Measurements from ENCODE around the gene KCNIP2.

Gene KCNIP2

DNA sequence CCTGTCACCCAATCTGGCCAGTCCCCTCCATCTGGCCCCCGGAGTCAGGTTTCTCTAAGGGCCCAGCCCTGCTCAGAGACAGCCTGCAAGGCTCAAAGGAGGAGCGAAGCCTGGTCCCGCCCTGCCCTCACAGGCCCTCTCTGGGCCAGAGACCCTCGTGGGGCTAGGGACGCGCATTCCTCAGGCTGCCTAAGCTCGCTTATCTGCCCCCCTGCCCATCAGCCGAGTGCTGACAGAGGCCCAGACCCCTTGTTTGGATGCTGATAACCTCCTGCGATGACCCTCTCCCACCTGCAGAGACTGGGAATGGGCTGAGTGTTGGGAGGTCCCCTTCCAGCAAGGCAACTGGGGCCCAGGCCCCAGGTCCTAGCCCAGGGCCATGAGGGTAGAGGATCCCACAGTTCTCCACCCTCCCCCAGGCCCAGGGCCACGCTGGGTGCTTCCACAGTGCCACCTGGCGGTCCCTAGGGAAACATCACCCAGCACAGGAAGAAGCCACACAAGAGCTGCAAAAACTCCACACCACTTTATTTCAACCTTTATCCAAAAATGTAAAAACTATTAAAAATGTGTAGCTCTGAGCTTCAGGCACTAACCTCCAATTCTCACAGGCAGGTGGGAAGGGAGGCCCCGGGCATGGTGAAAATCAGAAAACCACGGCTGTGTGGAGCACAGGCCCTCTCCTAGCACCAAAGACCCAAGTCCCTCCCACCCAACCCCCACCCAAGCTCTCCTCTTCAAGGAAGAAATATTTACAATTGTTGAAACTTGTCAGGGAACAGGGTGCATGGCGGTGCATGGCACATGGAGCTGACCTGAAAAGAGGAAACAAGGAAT lies 62.6 kb downstream of the KCNIP2 start:
- TF ChIP-seq, protein P1, sequence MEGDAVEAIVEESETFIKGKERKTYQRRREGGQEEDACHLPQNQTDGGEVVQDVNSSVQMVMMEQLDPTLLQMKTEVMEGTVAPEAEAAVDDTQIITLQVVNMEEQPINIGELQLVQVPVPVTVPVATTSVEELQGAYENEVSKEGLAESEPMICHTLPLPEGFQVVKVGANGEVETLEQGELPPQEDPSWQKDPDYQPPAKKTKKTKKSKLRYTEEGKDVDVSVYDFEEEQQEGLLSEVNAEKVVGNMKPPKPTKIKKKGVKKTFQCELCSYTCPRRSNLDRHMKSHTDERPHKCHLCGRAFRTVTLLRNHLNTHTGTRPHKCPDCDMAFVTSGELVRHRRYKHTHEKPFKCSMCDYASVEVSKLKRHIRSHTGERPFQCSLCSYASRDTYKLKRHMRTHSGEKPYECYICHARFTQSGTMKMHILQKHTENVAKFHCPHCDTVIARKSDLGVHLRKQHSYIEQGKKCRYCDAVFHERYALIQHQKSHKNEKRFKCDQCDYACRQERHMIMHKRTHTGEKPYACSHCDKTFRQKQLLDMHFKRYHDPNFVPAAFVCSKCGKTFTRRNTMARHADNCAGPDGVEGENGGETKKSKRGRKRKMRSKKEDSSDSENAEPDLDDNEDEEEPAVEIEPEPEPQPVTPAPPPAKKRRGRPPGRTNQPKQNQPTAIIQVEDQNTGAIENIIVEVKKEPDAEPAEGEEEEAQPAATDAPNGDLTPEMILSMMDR (IDR thresholded peaks at IDR 0.05; ENCODE audit: insufficient read depth, low read depth, low read length, missing control alignments): peak; percentile 96
- DNase-seq (ENCODE audit: low read depth): peak; percentile 81
- no peak overlapping the region for H3K4me3 ChIP-seq (ENCODE audit: low read depth, low read length)

DNA sequence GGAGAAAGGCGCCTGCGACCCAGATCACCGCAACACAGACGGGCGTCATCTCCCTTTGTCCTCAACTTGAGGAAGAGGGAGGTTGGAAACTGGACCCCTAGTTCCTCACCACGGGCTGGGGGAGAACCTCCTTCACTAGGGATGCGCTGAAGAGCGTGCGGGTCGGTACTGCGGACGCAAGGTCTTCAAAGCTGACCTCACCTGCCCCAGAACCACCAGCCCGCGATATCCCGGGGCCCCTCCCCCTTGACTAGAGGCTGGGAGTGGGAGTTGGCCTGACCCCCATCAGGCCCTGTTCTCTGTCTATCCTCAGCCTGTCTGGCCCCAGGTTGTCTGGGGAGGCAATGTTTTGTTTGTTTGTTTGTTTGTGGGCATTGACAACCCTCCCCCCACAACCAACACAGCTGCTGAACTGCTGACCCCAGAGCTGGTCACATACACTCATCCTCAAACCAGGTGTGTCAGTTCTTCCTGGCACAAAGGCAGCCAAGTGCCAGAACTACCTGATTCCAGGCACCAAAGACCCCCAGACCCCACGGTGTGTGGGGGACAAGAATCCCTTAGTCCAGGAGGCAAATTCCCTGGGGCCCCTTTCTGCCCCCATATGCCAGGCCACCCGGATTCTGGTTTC lies 63.3 kb downstream of the KCNIP2 start:
- H3K4me3 ChIP-seq (ENCODE audit: low read depth, low read length): peak overlapping the region; percentile 54
- DNase-seq (ENCODE audit: low read depth): peak; percentile 25
- TF ChIP-seq, protein P1 (IDR thresholded peaks at IDR 0.05; ENCODE audit: insufficient read depth, low read depth, low read length, missing control alignments): no peak

DNA sequence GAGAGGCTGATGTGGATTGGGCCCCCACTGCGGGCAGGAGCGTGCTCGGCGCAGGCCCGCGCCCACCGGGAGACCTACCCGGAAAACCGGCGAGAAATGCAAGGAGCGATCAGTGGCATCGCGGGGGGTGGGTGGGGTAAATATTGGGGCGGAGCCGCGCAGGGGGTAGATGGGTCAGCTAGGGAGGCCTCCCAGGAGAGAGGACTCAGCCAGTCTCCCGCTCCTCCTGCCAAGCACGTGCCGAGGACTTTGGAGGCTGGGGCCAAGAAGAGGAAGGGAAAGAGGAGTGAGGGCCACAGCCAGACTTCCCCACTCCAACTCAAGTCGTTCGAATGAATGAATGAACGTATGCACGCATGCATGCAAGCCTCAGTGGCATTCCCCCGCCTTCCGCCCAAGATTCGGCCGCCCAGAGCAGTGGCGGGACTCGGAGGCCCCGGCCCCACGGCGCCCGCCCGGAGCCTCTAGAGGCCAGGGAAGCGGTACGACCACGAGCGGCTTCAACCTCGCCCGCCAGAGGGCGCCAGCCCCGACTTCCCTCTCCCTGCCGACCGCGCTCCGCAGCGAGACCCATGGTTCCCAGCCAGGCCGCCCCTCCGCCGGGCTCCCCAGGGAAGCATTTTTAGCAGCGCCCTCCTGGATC lies 63.9 kb downstream of the KCNIP2 start:
- peak; percentile 85 for DNase-seq (ENCODE audit: low read depth)

DNA sequence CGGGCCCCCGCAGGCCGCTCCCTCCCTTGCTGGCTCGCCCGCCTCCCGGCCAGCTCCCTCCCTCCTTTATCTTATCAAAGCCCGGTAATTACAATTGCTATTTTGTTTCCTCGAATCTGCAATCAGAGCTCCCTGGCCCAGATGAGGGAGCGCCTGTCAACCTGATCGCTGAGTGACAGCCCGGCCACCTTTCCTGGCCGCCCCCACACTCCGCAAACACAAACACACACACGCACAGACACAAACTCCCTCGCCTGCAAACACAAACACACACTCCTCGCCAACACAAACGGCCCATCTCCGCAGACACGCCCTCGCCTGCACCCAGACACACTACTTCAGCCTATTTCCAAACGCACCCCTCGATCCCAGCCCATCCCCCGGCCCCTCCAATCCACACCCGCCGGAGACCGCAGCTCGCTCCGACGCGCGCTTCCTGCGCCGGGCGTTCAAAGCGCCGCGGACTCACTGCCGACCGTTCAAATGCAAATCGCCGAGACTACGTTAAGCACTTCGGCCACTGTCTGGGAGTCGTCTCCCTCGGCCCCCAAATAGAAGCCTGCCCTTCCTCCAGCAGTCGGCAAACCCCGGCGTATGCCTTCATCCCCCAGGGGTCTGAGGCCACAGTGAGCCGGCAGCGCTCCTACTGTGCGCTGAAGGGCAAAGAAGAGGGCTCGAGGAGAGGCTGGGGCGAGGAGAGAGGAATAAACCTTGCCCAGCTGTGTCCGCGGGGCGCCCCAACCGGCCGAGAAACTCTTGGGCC lies 64.6 kb downstream of the KCNIP2 start:
- peak; percentile 72 for DNase-seq (ENCODE audit: low read depth)
- TF ChIP-seq, protein P1 (IDR thresholded peaks at IDR 0.05; ENCODE audit: insufficient read depth, low read depth, low read length, missing control alignments): no peak
- H3K4me3 ChIP-seq (ENCODE audit: low read depth, low read length): peak overlapping the region; percentile 54

More for the DNA sequence above, 63.9 kb downstream of the KCNIP2 start:
- H3K4me3 ChIP-seq (ENCODE audit: low read depth, low read length): peak overlapping the region; percentile 54
- TF ChIP-seq, protein P1 (IDR thresholded peaks at IDR 0.05; ENCODE audit: insufficient read depth, low read depth, low read length, missing control alignments): peak; percentile 87

DNA sequence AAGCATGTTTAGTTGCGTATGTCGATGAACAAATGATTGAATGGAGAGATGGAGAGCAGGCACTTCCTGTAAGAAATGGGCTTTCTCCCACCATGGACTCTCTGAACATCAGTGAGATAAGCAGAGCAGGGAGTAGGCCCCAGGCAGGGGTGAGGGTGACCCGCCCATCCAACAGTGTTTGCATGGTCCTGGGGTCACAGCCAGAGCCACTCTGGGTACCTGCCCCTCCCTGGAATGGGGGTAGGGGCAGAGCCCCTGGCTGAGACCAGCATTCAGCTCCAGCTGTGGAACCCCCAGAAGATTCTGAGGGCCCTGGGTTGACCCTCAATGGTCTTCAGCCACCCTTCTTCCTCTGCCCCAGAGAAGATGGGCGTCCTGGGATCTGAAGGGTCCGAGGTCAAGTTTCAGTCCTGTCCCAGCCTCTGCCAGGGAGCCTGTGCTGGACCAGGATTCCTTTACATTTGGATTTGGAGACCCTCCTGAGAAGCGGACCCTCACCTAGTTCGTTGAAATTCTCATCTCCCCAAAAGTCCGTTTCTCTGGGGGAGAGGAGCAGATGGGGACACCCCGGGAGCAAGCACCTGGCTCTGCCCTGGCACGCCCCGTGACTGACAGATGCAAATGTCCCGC lies 65.3 kb downstream of the KCNIP2 start:
- no peak overlapping the region; the same call in 1 of the 2 replicates for H3K4me3 ChIP-seq (ENCODE audit: low read depth, low read length)
- TF ChIP-seq, protein P1 (IDR thresholded peaks at IDR 0.05; ENCODE audit: insufficient read depth, low read depth, low read length, missing control alignments): no peak
- DNase-seq (ENCODE audit: low read depth): no peak

DNA sequence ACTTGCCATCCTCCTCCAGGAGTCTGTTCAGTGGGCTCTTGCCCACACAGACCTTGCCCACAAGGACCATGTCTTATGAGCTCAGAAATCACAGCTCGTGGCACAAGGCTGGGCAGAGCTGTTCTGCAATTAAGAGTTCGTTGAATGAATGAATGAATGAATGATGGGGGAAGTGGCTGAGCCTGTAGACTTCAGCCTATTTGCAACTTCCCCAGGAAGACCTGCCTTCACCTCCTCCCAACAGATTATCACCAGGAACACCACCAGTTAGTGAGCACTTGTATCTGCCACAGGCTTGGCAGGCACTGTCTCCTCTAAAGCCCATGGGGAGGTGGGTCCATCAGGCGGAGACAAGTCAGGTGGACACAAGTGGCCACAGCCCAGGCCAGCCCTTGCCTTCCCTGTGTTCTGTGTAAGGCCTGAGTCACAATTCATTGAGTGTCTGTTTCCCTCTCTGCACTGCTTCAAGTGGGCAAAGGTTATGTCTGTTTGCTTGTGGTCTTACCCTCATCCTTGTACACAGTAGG lies 65.9 kb downstream of the KCNIP2 start:
- DNase-seq (ENCODE audit: low read depth): no peak
- no peak overlapping the region for H3K4me3 ChIP-seq (ENCODE audit: low read depth, low read length)
- TF ChIP-seq, protein P1 (IDR thresholded peaks at IDR 0.05; ENCODE audit: insufficient read depth, low read depth, low read length, missing control alignments): no peak
